Mesenchymal stem cell (in vitro differentiated cells and primary cell): ENCODE measurements around the gene ZNF408.

Source experiments
- DNase-seq: peaks from one replicate; pipeline ENCODE4 v3.0.0-alpha.2; 2013
- H2AFZ ChIP-seq: one replicate; pipeline ENCODE4 v1.6.1; 2013; ENCODE audit warnings: low read depth, mild to moderate bottlenecking, control low read depth, inconsistent platforms, low read length, moderate library complexity
- H2AK5ac ChIP-seq: 2 replicates; pipeline ENCODE4 v1.6.1; 2013; ENCODE audit warnings: low read length, moderate library complexity, mild to moderate bottlenecking, inconsistent platforms; ENCODE audit not compliant: severe bottlenecking
- H2BK120ac ChIP-seq: one replicate; pipeline ENCODE4 v1.6.1; 2013; ENCODE audit warnings: low read depth, mild to moderate bottlenecking, inconsistent platforms, low read length, moderate library complexity
- H2BK12ac ChIP-seq, 2 experiments: one replicate each; pipeline ENCODE4 v1.6.1; 2013; ENCODE audit warnings: inconsistent platforms in 2 of 2, low read length in 2 of 2, mild to moderate bottlenecking in 2 of 2, moderate library complexity in 2 of 2, control low read depth in 1 of 2
- H2BK15ac ChIP-seq: one replicate; pipeline ENCODE4 v1.6.1; 2013; ENCODE audit warnings: mild to moderate bottlenecking, low read depth, inconsistent platforms; ENCODE audit not compliant: poor library complexity, severe bottlenecking
- H2BK5ac ChIP-seq: 2 replicates; pipeline ENCODE4 v1.6.1; 2013; ENCODE audit warnings: low read depth, mild to moderate bottlenecking, low read length, control low read depth, inconsistent platforms; ENCODE audit not compliant: poor library complexity, severe bottlenecking
- H3K14ac ChIP-seq, 2 experiments: one replicate each; pipeline ENCODE4 v1.6.1; 2013; ENCODE audit warnings: inconsistent platforms in 2 of 2, low read length in 2 of 2, control low read depth in 1 of 2, mild to moderate bottlenecking in 1 of 2, moderate library complexity in 1 of 2
- H3K18ac ChIP-seq, 2 experiments: one replicate each; pipeline ENCODE4 v1.6.1; 2013; ENCODE audit warnings: inconsistent platforms in 2 of 2, low read length in 2 of 2, control low read depth in 1 of 2, low read depth in 1 of 2, mild to moderate bottlenecking in 1 of 2
- H3K23ac ChIP-seq, 2 experiments: one replicate each; pipeline ENCODE4 v1.6.1; 2013; ENCODE audit warnings: inconsistent platforms in 2 of 2, low read length in 2 of 2, mild to moderate bottlenecking in 2 of 2, moderate library complexity in 2 of 2, control low read depth in 1 of 2
- H3K27ac ChIP-seq: 2 replicates; pipeline ENCODE4 v1.5.1; 2013; ENCODE audit warnings: mild to moderate bottlenecking, moderate library complexity, low read length, control low read depth, inconsistent platforms; ENCODE audit not compliant: poor library complexity, severe bottlenecking
- H3K27me3 ChIP-seq, 2 experiments: 2 replicates each; pipeline versions ENCODE4 v1.6.1 to v1.7.0; 2013; ENCODE audit warnings: low read length in 2 of 2, mild to moderate bottlenecking in 2 of 2, moderate library complexity in 2 of 2, control low read depth in 1 of 2, inconsistent platforms in 1 of 2; ENCODE audit not compliant: control insufficient read depth in 1 of 2, insufficient read depth in 1 of 2
- H3K36me3 ChIP-seq, 2 experiments: 2 replicates each; pipeline versions ENCODE4 v1.6.1 to v1.7.0; 2013; ENCODE audit warnings: low read length in 2 of 2, control low read depth in 1 of 2, inconsistent platforms in 1 of 2, low read depth in 1 of 2, mild to moderate bottlenecking in 1 of 2; ENCODE audit not compliant: insufficient read depth in 2 of 2, control insufficient read depth in 1 of 2
- H3K4ac ChIP-seq, 2 experiments: one replicate each; pipeline ENCODE4 v1.6.1; 2013; ENCODE audit warnings: inconsistent platforms in 2 of 2, low read length in 2 of 2, mild to moderate bottlenecking in 2 of 2, moderate library complexity in 2 of 2, control low read depth in 1 of 2, low read depth in 1 of 2
- H3K4me1 ChIP-seq: 2 replicates; pipeline ENCODE4 v1.6.1; 2013; ENCODE audit warnings: low read depth, low read length, control low read depth; ENCODE audit not compliant: control insufficient read depth, insufficient read depth
- H3K4me2 ChIP-seq: 2 replicates; pipeline ENCODE4 v1.6.1; 2013; ENCODE audit warnings: low read length, mild to moderate bottlenecking, inconsistent platforms; ENCODE audit not compliant: poor library complexity, severe bottlenecking
- H3K4me3 ChIP-seq, 2 experiments: 2 replicates each; pipeline versions ENCODE4 v1.5.1 to v1.7.0; 2013; ENCODE audit warnings: low read length in 2 of 2, mild to moderate bottlenecking in 2 of 2, control low read depth in 1 of 2, low read depth in 1 of 2; ENCODE audit not compliant: insufficient read depth in 1 of 2
- H3K79me1 ChIP-seq: replicated peaks from 2 replicates; pipeline ENCODE4 v1.6.1; 2013; ENCODE audit warnings: mild to moderate bottlenecking, control low read depth, low read length, inconsistent platforms; ENCODE audit not compliant: poor library complexity, severe bottlenecking
- H3K9ac ChIP-seq: 2 replicates; pipeline ENCODE4 v1.7.0; 2013; ENCODE audit warnings: mild to moderate bottlenecking, low read length, moderate library complexity
- H3K9me3 ChIP-seq: 2 replicates; pipeline ENCODE4 v1.7.0; 2013; ENCODE audit warnings: mild to moderate bottlenecking, low read length; ENCODE audit not compliant: control insufficient read depth
- H4K8ac ChIP-seq: one replicate; pipeline ENCODE4 v1.6.1; 2013; ENCODE audit warnings: inconsistent platforms, mild to moderate bottlenecking, low read length, moderate library complexity
- H4K91ac ChIP-seq: one replicate; pipeline ENCODE4 v1.6.1; 2013; ENCODE audit warnings: mild to moderate bottlenecking, low read length, inconsistent platforms
- WGBS: methylation state at CpG from one replicate; pipeline ENCODE4 v1.1.7; 2013; ENCODE audit warnings: mixed read lengths; 5-methylcytosine and 5-hydroxymethylcytosine counted together

ZNF408 gene

DNA sequence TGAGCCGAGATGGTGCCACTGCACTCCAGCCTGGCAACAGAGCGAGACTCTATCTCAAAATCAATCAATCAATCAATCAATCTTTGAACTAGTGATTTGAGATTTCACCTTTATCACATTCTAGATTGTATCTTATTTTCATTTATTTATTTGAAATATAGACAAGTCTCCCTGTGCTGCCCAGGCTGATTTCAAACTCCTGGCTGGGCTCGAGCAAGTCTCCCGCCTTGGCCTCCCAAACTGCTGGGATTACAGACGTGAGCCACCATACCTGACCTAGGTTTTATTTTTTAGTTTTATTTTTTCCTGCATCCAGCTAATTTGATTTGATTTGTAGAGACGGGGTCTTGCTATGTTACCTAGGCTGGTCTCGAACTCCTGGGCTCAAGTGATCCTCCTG is 35.3 kb downstream of the ZNF408 start:
- WGBS, result 93% methylated on average over 5 of the region's 7 CpGs
- H2BK5ac ChIP-seq, result no peak overlapping the region
- no peak overlapping the region for H3K4ac ChIP-seq

GRCh38 chr11:46736615-46737014 is 35.8 kb downstream of the ZNF408 start:
- whole genome bisulfite sequencing, result 97% methylated on average over 4 of the region's 5 CpGs
- H2AK5ac ChIP-seq, result no peak overlapping the region

More for the DNA sequence above, 35.3 kb downstream of the ZNF408 start:
- Histone ChIP-seq H2BK15ac (no peak overlapping the region), H3K18ac (no peak overlapping the region), H3K14ac (no peak overlapping the region), H3K27ac (no peak overlapping the region), H4K91ac (no peak overlapping the region), H3K36me3 (peaks cover 8 to 9% of the 10 kb centered on the region in 2 experiments), H3K9ac (no peak overlapping the region), H3K9me3 (no peaks in the 10 kb centered on the region), H3K4me3 (no peak overlapping the region), H2AFZ (no peak overlapping the region), H3K79me1 (peaks cover under 1% of the 10 kb centered on the region), H2AK5ac (no peak overlapping the region), H3K23ac (no peak overlapping the region), H3K27me3 (no peaks in the 10 kb centered on the region), H2BK120ac (no peak overlapping the region), H4K8ac (no peak overlapping the region), H3K4me2 (no peak overlapping the region), H3K4me1 (no peaks in the 10 kb centered on the region), H2BK12ac (no peak overlapping the region)
- no peak for DNase-seq

DNA sequence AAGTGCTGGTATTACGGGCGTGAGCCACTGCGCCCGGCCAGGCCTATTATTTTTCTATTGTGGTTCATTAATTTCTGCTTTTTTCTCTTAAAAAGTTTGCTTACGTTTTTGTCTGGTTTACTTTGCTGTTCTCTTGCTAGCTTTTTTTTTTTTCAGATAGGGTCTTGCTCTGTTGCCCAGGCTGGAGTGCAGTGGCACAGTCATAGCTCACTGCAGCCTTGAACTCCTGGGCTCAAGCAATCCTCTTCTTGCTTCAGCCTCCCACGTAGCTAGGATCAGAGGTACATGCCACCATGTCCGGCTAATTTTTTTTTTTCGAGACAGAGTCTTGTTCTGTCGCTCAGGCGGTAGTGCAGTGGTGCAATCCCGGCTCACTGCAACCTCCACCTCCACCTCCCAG is 36.9 kb downstream of the ZNF408 start:
- no peaks in the 10 kb centered on the region for H3K27me3 ChIP-seq
- no peak overlapping the region for H3K9ac ChIP-seq
- H3K36me3 ChIP-seq, result peaks cover 22 to 23% of the 10 kb centered on the region in 2 experiments
- no peak overlapping the region for H4K8ac ChIP-seq
- H2BK5ac ChIP-seq, result no peak overlapping the region
- H2AK5ac ChIP-seq, result no peak overlapping the region
- no peak overlapping the region for H3K18ac ChIP-seq
- no peak overlapping the region for H3K4ac ChIP-seq
- no peak overlapping the region for H3K23ac ChIP-seq
- no peak for DNase-seq
- H4K91ac ChIP-seq, result no peak overlapping the region
- no peak overlapping the region for H3K4me2 ChIP-seq
- H2AFZ ChIP-seq, result no peak overlapping the region
- H3K79me1 ChIP-seq, result peaks cover 3% of the 10 kb centered on the region
- no peak overlapping the region for H3K14ac ChIP-seq
- H3K27ac ChIP-seq, result no peak overlapping the region
- no peak overlapping the region for H2BK12ac ChIP-seq
- WGBS, result 98% methylated on average over 11 of the region's 11 CpGs
- H3K4me1 ChIP-seq, result no peaks in the 10 kb centered on the region
- H2BK15ac ChIP-seq, result no peak overlapping the region
- H3K9me3 ChIP-seq, result no peaks in the 10 kb centered on the region
- H2BK120ac ChIP-seq, result no peak overlapping the region
- H3K4me3 ChIP-seq, result no peak overlapping the region

More at GRCh38 chr11:46736615-46737014, 35.8 kb downstream of the ZNF408 start:
- Histone ChIP-seq H3K36me3 (peaks cover 13 to 14% of the 10 kb centered on the region in 2 experiments), H2BK120ac (no peak overlapping the region), H4K8ac (no peak overlapping the region), H3K9me3 (no peaks in the 10 kb centered on the region), H3K18ac (no peak overlapping the region), H2BK15ac (no peak overlapping the region), H3K27me3 (no peaks in the 10 kb centered on the region), H3K4me3 (no peak overlapping the region), H3K9ac (no peak overlapping the region), H3K4me1 (no peaks in the 10 kb centered on the region), H3K4ac (no peak overlapping the region), H3K27ac (no peak overlapping the region), H3K23ac (no peak overlapping the region), H2BK5ac (no peak overlapping the region), H2AFZ (no peak overlapping the region), H4K91ac (no peak overlapping the region), H2BK12ac (no peak overlapping the region), H3K4me2 (no peak overlapping the region), H3K79me1 (peaks cover 1% of the 10 kb centered on the region), H3K14ac (no peak overlapping the region)
- DNase-seq, result no peak

DNA sequence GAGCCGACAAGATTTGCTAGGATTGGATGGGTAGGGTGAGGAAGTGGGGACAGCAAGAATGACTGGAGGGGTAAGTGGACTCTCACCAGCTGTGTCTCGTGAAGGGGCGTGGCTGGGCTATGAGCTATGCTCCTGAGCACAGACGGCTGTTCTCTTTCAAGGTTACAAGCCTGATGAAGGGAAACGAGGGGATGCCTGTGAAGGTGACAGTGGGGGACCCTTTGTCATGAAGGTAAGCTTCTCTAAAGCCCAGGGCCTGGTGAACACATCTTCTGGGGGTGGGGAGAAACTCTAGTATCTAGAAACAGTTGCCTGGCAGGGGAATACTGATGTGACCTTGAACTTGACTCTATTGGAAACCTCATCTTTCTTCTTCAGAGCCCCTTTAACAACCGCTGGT is 38.1 kb downstream of the ZNF408 start:
- Histone ChIP-seq H3K4ac (no peak overlapping the region), H3K4me1 (no peaks in the 10 kb centered on the region), H3K27ac (no peak overlapping the region), H3K9ac (no peak overlapping the region), H2AFZ (no peak overlapping the region), H4K8ac (no peak overlapping the region), H3K36me3 (peaks cover 28 to 35% of the 10 kb centered on the region in 2 experiments), H2AK5ac (no peak overlapping the region), H4K91ac (no peak overlapping the region), H2BK5ac (no peak overlapping the region), H2BK12ac (no peak overlapping the region), H2BK15ac (no peak overlapping the region), H3K9me3 (no peaks in the 10 kb centered on the region), H3K79me1 (peaks cover 3% of the 10 kb centered on the region), H3K4me2 (no peak overlapping the region), H2BK120ac (no peak overlapping the region), H3K18ac (no peak overlapping the region), H3K23ac (no peak overlapping the region), H3K4me3 (no peak overlapping the region), H3K27me3 (no peaks in the 10 kb centered on the region), H3K14ac (no peak overlapping the region)
- DNase-seq, result no peak
- WGBS, result 93% methylated on average over 6 of the region's 6 CpGs
